OCI-LY3 (cell line): Measurements from ENCODE around the gene EPO.

Source experiments
- CTCF ChIP-seq: fragments of 200-600, 300-600 bp; sonication (generic); IDR thresholded peaks from 2 replicates; pipeline ENCODE4 v1.5.1; 2014; ENCODE audit warnings: antibody characterized with exemption, low read length, low read depth
- EZH2phosphoT487 ChIP-seq: fragments of 200-600 bp; shearing (Covaris generic); IDR thresholded peaks from 2 replicates; pipeline ENCODE4 v1.6.1; 2018; ENCODE audit warnings: antibody characterized with exemption, mixed run types, low read depth

- TF ChIP-seq CTCF (no peak), EZH2phosphoT487 (no peak)
Observed at GRCh38 chr7:100673302-100673941, 46.8 kb upstream of the EPO start, which contains the start of gene GNB2.
